ENCODE results near the gene FARP1. TPM values are rescaled to one million over a fixed set of nuclear protein-coding genes. Genes with fewer than 3 reads are reported as not detected.
A peak's percentile ranks its signal among the peaks of the same experiment; 100 is the strongest.

The FARP1 gene
- total RNA-seq, 2 donors from 2014 or later: 89.5 to 93.6 TPM

DNA sequence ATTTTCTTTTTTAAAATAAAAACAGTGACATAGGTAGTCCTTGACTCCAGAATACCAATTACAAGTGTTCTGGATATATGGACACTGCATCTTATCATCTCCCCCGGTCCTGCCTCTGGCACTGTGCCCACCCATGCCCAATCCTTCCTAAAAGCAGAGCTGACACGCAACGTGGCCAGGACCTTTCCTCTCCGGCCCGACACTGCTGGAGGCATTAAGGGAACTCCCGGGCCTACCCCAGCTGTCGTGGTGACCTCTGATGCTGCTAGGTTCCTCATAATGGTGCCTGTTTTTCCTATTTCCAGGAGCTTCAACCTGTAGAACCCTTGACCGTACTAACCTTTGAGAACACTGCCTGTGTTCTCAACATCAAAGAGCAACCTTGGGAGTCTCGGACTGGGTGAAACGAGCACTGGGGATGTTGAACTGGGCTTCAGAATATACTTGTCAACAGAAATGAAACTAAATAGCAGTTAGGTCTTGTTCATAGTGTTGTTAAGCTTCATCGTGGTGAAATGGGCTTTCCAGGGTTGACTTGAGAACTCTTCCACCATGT is 48.1 kb downstream of the FARP1 start:
- Histone ChIP-seq H3K27me3 (no peaks in the 10 kb centered on the region), H3K36me3 (replicated peaks in 1 of 2; ENCODE audit: insufficient read depth in 1 of 2, low read depth in 2 of 2) (no peaks in the 10 kb centered on the region), H3K4me1 (peaks cover 46% of the 10 kb centered on the region), H3K27ac (no peak overlapping the region), H3K4me3 (no peak overlapping the region), H3K9me3 (no peaks in the 10 kb centered on the region)
- TF ChIP-seq, protein P1, sequence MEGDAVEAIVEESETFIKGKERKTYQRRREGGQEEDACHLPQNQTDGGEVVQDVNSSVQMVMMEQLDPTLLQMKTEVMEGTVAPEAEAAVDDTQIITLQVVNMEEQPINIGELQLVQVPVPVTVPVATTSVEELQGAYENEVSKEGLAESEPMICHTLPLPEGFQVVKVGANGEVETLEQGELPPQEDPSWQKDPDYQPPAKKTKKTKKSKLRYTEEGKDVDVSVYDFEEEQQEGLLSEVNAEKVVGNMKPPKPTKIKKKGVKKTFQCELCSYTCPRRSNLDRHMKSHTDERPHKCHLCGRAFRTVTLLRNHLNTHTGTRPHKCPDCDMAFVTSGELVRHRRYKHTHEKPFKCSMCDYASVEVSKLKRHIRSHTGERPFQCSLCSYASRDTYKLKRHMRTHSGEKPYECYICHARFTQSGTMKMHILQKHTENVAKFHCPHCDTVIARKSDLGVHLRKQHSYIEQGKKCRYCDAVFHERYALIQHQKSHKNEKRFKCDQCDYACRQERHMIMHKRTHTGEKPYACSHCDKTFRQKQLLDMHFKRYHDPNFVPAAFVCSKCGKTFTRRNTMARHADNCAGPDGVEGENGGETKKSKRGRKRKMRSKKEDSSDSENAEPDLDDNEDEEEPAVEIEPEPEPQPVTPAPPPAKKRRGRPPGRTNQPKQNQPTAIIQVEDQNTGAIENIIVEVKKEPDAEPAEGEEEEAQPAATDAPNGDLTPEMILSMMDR (IDR thresholded peaks at IDR 0.05): no peak
- no peak for TF ChIP-seq POLR2A (IDR thresholded peaks at IDR 0.05)
- intact Hi-C loops (cut with DNase I): no loop called here
- DNase-seq: peak in 2 of 4 donors; percentile 36 to 45
- 44 to 59% methylated on average over 11 of the region's 11 CpGs for WGBS, 2 donors
- no peak for ATAC-seq

DNA sequence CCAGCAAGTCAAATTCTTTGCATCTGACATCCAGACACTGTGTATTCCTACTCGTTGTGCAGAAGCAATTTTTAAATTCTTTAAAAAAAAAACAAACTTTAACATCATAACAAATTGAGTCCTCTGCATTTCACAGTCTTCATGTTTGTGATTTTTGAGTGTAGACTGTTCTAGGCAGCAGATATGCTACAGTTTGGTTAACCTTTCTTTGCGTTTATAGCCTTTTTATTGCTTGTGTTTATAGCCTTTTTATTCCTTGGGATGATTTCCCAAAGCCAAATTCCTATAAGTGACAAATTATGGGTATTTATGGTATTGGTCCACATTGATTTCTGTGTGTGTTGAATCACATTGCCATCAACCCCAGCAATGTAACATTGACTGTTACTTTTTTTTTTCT is 49.1 kb downstream of the FARP1 start:
- Histone ChIP-seq H3K9me3 (no peaks in the 10 kb centered on the region), H3K4me3 (no peak overlapping the region), H3K4me1 (peaks cover 57% of the 10 kb centered on the region), H3K36me3 (replicated peaks in 1 of 2; ENCODE audit: insufficient read depth in 1 of 2, low read depth in 2 of 2) (no peaks in the 10 kb centered on the region), H3K27me3 (no peaks in the 10 kb centered on the region), H3K27ac (no peak overlapping the region)
- intact Hi-C loops (cut with DNase I): no loop called here
- no peak for DNase-seq
- TF ChIP-seq, protein P1 (IDR thresholded peaks at IDR 0.05): no peak
- TF ChIP-seq POLR2A (IDR thresholded peaks at IDR 0.05): no peak
- ATAC-seq: no peak
- WGBS, 2 donors: 59 to 64% methylated on average over 2 of the region's 2 CpGs

GRCh38 chr13:98195054-98195791 is 52.3 kb downstream of the FARP1 start:
- Histone ChIP-seq H3K4me1 (peaks cover 54% of the 10 kb centered on the region), H3K9me3 (no peaks in the 10 kb centered on the region), H3K36me3 (replicated peaks in 1 of 2; ENCODE audit: insufficient read depth in 1 of 2, low read depth in 2 of 2) (no peaks in the 10 kb centered on the region), H3K27ac (no peak overlapping the region), H3K27me3 (no peaks in the 10 kb centered on the region), H3K4me3 (no peak overlapping the region)
- TF ChIP-seq, protein P1 (IDR thresholded peaks at IDR 0.05): no peak
- TF ChIP-seq POLR2A (IDR thresholded peaks at IDR 0.05): no peak
- intact Hi-C loops (cut with DNase I): no loop called here
- no peak for DNase-seq
- ATAC-seq: no peak
- 82 to 90% methylated on average over 10 of the region's 10 CpGs for WGBS, 2 donors

GRCh38 chr13:98198683-98199082 is 55.8 kb downstream of the FARP1 start:
- no peak for DNase-seq
- Histone ChIP-seq H3K27me3 (no peaks in the 10 kb centered on the region), H3K9me3 (no peaks in the 10 kb centered on the region), H3K27ac (no peak overlapping the region), H3K36me3 (replicated peaks in 1 of 2; ENCODE audit: insufficient read depth in 1 of 2, low read depth in 2 of 2) (no peaks in the 10 kb centered on the region), H3K4me3 (no peak overlapping the region), H3K4me1 (peaks cover 48% of the 10 kb centered on the region)
- TF ChIP-seq, protein P1 (IDR thresholded peaks at IDR 0.05): no peak
- no peak for ATAC-seq
- intact Hi-C loops (cut with DNase I): no loop called here
- WGBS, 2 donors: 70 to 79% methylated on average over 3 to 4 of the region's 4 CpGs

DNA sequence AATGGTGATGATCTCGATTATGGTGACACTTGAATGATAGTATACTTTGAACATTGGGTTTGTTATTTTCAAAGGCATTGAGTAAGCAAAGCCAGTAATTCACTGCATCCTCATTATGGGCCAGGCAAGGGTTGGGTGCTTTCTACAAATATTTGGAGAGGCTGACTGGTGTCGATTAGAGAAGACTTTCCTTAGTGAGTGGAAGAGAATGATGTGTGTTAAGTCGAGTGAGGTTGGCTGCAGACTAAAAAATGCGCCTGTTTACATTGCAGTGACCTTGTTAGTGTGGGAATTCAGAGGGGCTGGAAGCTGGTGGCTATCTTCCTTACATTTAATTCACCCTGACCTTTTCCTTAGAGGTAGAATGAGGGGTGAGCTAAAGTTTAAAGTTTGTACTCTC is 56.6 kb downstream of the FARP1 start:
- no peaks in the 10 kb centered on the region for H3K9me3 ChIP-seq
- peaks cover 48% of the 10 kb centered on the region for H3K4me1 ChIP-seq
- no peak for TF ChIP-seq POLR2A (IDR thresholded peaks at IDR 0.05)
- TF ChIP-seq, protein P1 (IDR thresholded peaks at IDR 0.05): no peak
- WGBS, 2 donors: 17 to 23% methylated on average over 4 of the region's 4 CpGs
- H3K27ac ChIP-seq: peak overlapping the region in 2 of 4 donors; percentile 6 to 24
- no peak overlapping the region for H3K4me3 ChIP-seq
- H3K36me3 ChIP-seq (replicated peaks in 1 of 2; ENCODE audit: insufficient read depth in 1 of 2, low read depth in 2 of 2): no peaks in the 10 kb centered on the region
- no peaks in the 10 kb centered on the region for H3K27me3 ChIP-seq
- DNase-seq: no peak
- intact Hi-C loops (cut with DNase I): no loop called here
- no peak for ATAC-seq

All from body of pancreas (tissue), 4 donors.